HepG2 (cell line): ENCODE results near the gene TBKBP1. TPM values are rescaled to one million over a fixed set of nuclear protein-coding genes. Genes with fewer than 3 reads are reported as not detected.

ENCODE experiments used
- ATAC-seq: fragments of 200-7000 bp; cut with Tn5 transposase; 3 replicates; pipeline ENCODE4 v1.9.1; 2020; ENCODE audit warnings: mild to moderate bottlenecking, moderate library complexity
- BruUV-seq: library from RNA; stranded (reverse); fragments of 400-500 nt; replicated peaks from 2 replicates; lab custom pipeline; 2021; lab: Mats Ljungman, UMichigan
- CTCF ChIA-PET: fragments of 300-600 bp; formaldehyde crosslinking; extraction: SDS; loops from one replicate; lab custom pipeline; 2021; ENCODE audit warnings: low total read pairs, inconsistent platforms, low intra/inter-chr PET ratio; lab: Yijun Ruan, JAX
- POLR2A ChIA-PET: fragments of 350-600 bp; sonication (Branson Sonifier 250); formaldehyde crosslinking; loops from one replicate; lab custom pipeline; 2020; ENCODE audit warnings: antibody characterized with exemption, inconsistent platforms; lab: Yijun Ruan, JAX
- DNase-seq: peaks from one replicate; pipeline ENCODE4 v3.0.0-alpha.2; 2015; ENCODE audit warnings: low spot score
- FAIRE-seq: peaks from 3 replicates; lab custom pipeline; 2011; peaks lifted over from hg19 to GRCh38; lab: Jason Lieb, UNC
- H2AFZ ChIP-seq: one replicate; pipeline ENCODE4 v1.6.1; 2011; ENCODE audit warnings: low read length, inconsistent platforms
- H3K27ac ChIP-seq: fragments of 300-600 bp; 3 replicates; pipeline ENCODE4 v1.8.0; 2011; ENCODE audit warnings: mixed run types, mild to moderate bottlenecking, mixed read lengths, low read length, inconsistent platforms; ENCODE audit not compliant: insufficient read depth; ENCODE audit errors: extremely low read length
- H3K27me3 ChIP-seq, 2 experiments: fragments of 200-600 bp in 1 of 2; 2 replicates in 1 of 2; 3 replicates in 1 of 2; pipeline versions ENCODE4 v1.6.0 to v1.8.0; 2011; ENCODE audit warnings: low read length in 2 of 2, mild to moderate bottlenecking in 2 of 2, moderate library complexity in 2 of 2, inconsistent platforms in 1 of 2; ENCODE audit not compliant: insufficient read depth in 2 of 2, control insufficient read depth in 1 of 2
- H3K36me3 ChIP-seq, 2 experiments: fragments of 200-600 bp in 1 of 2; replicated peaks in 1 of 2; 2 replicates in 1 of 2; 3 replicates in 1 of 2; pipeline versions ENCODE4 v1.5.1 to v1.8.0; 2011; ENCODE audit warnings: low read length in 2 of 2, inconsistent platforms in 1 of 2; ENCODE audit not compliant: insufficient read depth in 2 of 2, control insufficient read depth in 1 of 2
- H3K4me1 ChIP-seq: 2 replicates; pipeline ENCODE4 v1.5.1; 2012; ENCODE audit warnings: low read length, inconsistent platforms; ENCODE audit not compliant: insufficient read depth
- H3K4me2 ChIP-seq: 2 replicates; pipeline ENCODE4 v1.6.0; 2011; ENCODE audit warnings: low read depth, low read length, inconsistent platforms
- H3K4me3 ChIP-seq, 3 experiments: fragments of 200-600 bp in 1 of 3; sonication (generic), shearing (Covaris generic) in 1 of 3; replicated peaks in 1 of 3; 2 replicates each; pipeline ENCODE4 v1.5.1; 2011 to 2016; ENCODE audit warnings: low read length in 3 of 3, inconsistent platforms in 2 of 3, low read depth in 2 of 3, mild to moderate bottlenecking in 2 of 3, control low read depth in 1 of 3, mixed read lengths in 1 of 3; ENCODE audit not compliant: insufficient read depth in 1 of 3
- H3K79me2 ChIP-seq: one replicate; pipeline ENCODE4 v1.6.1; 2011; ENCODE audit warnings: low read length, inconsistent platforms; ENCODE audit not compliant: insufficient read depth
- H3K9ac ChIP-seq: 2 replicates; pipeline ENCODE4 v1.6.0; 2011; ENCODE audit warnings: mild to moderate bottlenecking, low read depth, low read length, inconsistent platforms; ENCODE audit not compliant: insufficient read depth
- H3K9me3 ChIP-seq: 2 replicates; pipeline ENCODE4 v1.5.1; 2012; ENCODE audit warnings: mild to moderate bottlenecking, low read length
- H4K20me1 ChIP-seq: 2 replicates; pipeline ENCODE4 v1.6.0; 2011; ENCODE audit warnings: inconsistent platforms, mild to moderate bottlenecking, low read length, moderate library complexity; ENCODE audit not compliant: insufficient read depth
- E2F1 ChIP-seq: sonication (generic); formaldehyde crosslinking; IDR thresholded peaks from 2 replicates; pipeline ENCODE4 v1.5.0; 2020; ENCODE audit warnings: missing genetic modification reagents
- FOSL2 ChIP-seq: sonication (generic); formaldehyde crosslinking; IDR thresholded peaks from 2 replicates; pipeline ENCODE4 v1.4.0; 2020; ENCODE audit warnings: missing genetic modification reagents
- GABPB1 ChIP-seq: IDR thresholded peaks from 2 replicates; pipeline ENCODE4 v1.6.1; 2016; ENCODE audit warnings: mild to moderate bottlenecking, missing genetic modification reagents, moderate library complexity, missing compliant biosample characterization
- GLMP ChIP-seq: sonication (generic); formaldehyde crosslinking; IDR thresholded peaks from 2 replicates; pipeline ENCODE4 v1.9.0; 2021; ENCODE audit warnings: missing genetic modification reagents, mild to moderate bottlenecking, borderline replicate concordance
- ZNF710 ChIP-seq: sonication (generic); formaldehyde crosslinking; IDR thresholded peaks from 2 replicates; pipeline ENCODE4 v1.5.0; 2020; ENCODE audit warnings: mild to moderate bottlenecking, missing genetic modification reagents, borderline replicate concordance
- ZNF841 ChIP-seq: sonication (generic); formaldehyde crosslinking; IDR thresholded peaks from 2 replicates; pipeline ENCODE4 v1.8.1; 2023; ENCODE audit warnings: missing genetic modification reagents, borderline replicate concordance
- WGBS: methylation state at CpG from one replicate; pipeline ENCODE4 v1.1.6; 2017; ENCODE audit warnings: low lambda C conversion rate; 5-methylcytosine and 5-hydroxymethylcytosine counted together
- in situ Hi-C: cut with HindIII; loops from 2 replicates; pipeline ENCODE4 v1.10.0; 2017; ENCODE audit warnings: low pct_unique_long_range_greater_than_20kb; ENCODE audit not compliant: extremely low pct_ligation_motif_present
- intact Hi-C: fragments of 100-400 bp; cut with micrococcal nuclease; formaldehyde crosslinking; loops from one replicate; pipeline ENCODE4 v1.10.0; 2022; ENCODE audit not compliant: unreplicated experiment
- polyA plus RNA-seq, 8 experiments: library from polyadenylated mRNA; depleted of rRNA in 3 of 8; stranded (reverse) in 7 of 8; unstranded in 1 of 8; fragments of >200 nt; fragmentation: Illumina TruSeq in 4 of 8; extraction: Trizol in 4 of 8; gene quantifications; 2 replicates each; pipeline versions ENCODE4 v1.2.1 to v1.2.3, GENCODE V29; 2011 to 2016; ENCODE audit warnings: low read depth in 4 of 8, missing spikeins in 1 of 8, mixed read lengths in 1 of 8; ENCODE audit not compliant: insufficient read depth in 1 of 8
- total RNA-seq, 5 experiments: library from RNA; depleted of rRNA; stranded (reverse); fragments of >200 nt; fragmentation: Illumina TruSeq; extraction: Trizol; gene quantifications; 2 replicates each; pipeline ENCODE4 v1.2.3, GENCODE V29; 2016; ENCODE audit warnings: low read depth in 1 of 5
- TF ChIP-seq, protein P1 (sequence below): sonication (generic); formaldehyde crosslinking; IDR thresholded peaks from 2 replicates; pipeline ENCODE4 v1.5.0; 2020; ENCODE audit warnings: mild to moderate bottlenecking, missing genetic modification reagents, borderline replicate concordance

TBKBP1 gene
- total and polyA plus RNA-seq, 2 of the 13 experiments (the other 11 are each of a cell fraction or from before 2014, with no cell fraction given) = 2.6 to 7.0 TPM

GRCh38 chr17:47692137-47692894, 1.6 kb upstream of the TBKBP1 start:
- H3K4me1 ChIP-seq = peaks cover 45% of the 10 kb centered on the region
- in situ Hi-C loops = no loop called here
- no peak for DNase-seq
- POLR2A ChIA-PET = interaction anchor here (1.1 to 3.0 kb wide), 4 partner anchors 8 to 42 kb away, joined by 3 to 22 read pairs (median 4); partner anchors contain the start of gene KPNB1
- H3K27ac ChIP-seq = no peak overlapping the region
- no peak overlapping the region for H2AFZ ChIP-seq
- H3K4me2 ChIP-seq = peak overlapping the region; percentile 92
- H3K79me2 ChIP-seq = no peaks in the 10 kb centered on the region
- no peaks in the 10 kb centered on the region for H3K27me3 ChIP-seq
- TF ChIP-seq, protein P1, sequence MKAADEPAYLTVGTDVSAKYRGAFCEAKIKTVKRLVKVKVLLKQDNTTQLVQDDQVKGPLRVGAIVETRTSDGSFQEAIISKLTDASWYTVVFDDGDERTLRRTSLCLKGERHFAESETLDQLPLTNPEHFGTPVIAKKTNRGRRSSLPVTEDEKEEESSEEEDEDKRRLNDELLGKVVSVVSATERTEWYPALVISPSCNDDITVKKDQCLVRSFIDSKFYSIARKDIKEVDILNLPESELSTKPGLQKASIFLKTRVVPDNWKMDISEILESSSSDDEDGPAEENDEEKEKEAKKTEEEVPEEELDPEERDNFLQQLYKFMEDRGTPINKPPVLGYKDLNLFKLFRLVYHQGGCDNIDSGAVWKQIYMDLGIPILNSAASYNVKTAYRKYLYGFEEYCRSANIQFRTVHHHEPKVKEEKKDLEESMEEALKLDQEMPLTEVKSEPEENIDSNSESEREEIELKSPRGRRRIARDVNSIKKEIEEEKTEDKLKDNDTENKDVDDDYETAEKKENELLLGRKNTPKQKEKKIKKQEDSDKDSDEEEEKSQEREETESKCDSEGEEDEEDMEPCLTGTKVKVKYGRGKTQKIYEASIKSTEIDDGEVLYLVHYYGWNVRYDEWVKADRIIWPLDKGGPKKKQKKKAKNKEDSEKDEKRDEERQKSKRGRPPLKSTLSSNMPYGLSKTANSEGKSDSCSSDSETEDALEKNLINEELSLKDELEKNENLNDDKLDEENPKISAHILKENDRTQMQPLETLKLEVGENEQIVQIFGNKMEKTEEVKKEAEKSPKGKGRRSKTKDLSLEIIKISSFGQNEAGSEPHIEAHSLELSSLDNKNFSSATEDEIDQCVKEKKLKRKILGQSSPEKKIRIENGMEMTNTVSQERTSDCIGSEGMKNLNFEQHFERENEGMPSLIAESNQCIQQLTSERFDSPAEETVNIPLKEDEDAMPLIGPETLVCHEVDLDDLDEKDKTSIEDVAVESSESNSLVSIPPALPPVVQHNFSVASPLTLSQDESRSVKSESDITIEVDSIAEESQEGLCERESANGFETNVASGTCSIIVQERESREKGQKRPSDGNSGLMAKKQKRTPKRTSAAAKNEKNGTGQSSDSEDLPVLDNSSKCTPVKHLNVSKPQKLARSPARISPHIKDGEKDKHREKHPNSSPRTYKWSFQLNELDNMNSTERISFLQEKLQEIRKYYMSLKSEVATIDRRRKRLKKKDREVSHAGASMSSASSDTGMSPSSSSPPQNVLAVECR (CRISPR knock-in tag) = peak; percentile 40; the same call in 1 of the 2 replicates
- TF ChIP-seq GABPB1 (CRISPR knock-in tag) (0 out of 2 replicates have a peak, but pooled peaks have one; percentile 3), ZNF710 (CRISPR knock-in tag) (no peak), E2F1 (CRISPR knock-in tag) (no peak), GLMP (CRISPR knock-in tag) (no peak), ZNF841 (CRISPR knock-in tag) (no peak), FOSL2 (CRISPR knock-in tag) (peak; percentile 62)
- TF ChIP-seq, all 625 proteins: peak for 3
- BruUV-seq = no TSS peak
- no peak overlapping the region for H3K9ac ChIP-seq
- no peaks in the 10 kb centered on the region for H3K36me3 ChIP-seq
- intact Hi-C loops = no loop called here
- WGBS = 53% methylated on average over 2 of the region's 2 CpGs
- no peak for FAIRE-seq
- H3K4me3 ChIP-seq = peak overlapping the region in 1 of 3 experiments; percentile 80; a peak in 1 of 6 replicates
- no peak for ATAC-seq
- CTCF ChIA-PET = no interaction called here
- H4K20me1 ChIP-seq = peaks cover 2% of the 10 kb centered on the region; the same call in 1 of the 2 replicates
- H3K9me3 ChIP-seq = no peaks in the 10 kb centered on the region
